Hippocampal formation (tissue), 2 donors: ENCODE measurements around the gene C17orf75.
"Not testable (repeated sequence)": the region's sequence is repeated elsewhere in the genome, so short reads cannot be mapped to it uniquely, and the experiment has no call there.

Experiments used
- DNase-seq, 2 donors: peaks; one replicate each; lab custom pipeline; 2025; lab: John Stamatoyannopoulos, UW

Gene C17orf75

GRCh38 chr17:32345951-32346600 lies 4.1 kb upstream of the C17orf75 start:
- no peak for DNase-seq

- DNase-seq: no peak
Measured at GRCh38 chr17:32342603-32343325, 791 bp upstream of the C17orf75 start.

GRCh38 chr17:32341141-32341856 lies 674 bp downstream of the C17orf75 start:
- DNase-seq: peak in 1 of 2 donors; percentile 37

DNA sequence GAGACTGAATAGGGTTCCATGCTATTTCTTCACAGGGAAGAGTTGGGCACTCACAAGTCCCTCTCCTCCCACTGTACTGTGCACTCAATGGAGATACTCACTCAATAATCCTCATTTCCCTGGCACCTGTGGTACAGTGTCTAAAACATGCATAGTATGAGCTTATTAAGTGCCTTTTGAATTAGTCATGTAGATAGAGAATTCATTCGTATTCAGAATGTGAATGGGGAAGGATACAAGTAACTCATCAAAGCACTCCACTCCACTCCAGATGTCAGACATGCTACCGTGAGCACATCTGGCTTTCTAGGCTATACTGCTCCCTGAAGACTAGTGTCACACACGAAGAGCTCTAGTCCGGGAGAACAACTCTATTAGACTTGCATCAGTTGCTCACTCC lies 6.3 kb downstream of the C17orf75 start:
- DNase-seq: no peak

DNA sequence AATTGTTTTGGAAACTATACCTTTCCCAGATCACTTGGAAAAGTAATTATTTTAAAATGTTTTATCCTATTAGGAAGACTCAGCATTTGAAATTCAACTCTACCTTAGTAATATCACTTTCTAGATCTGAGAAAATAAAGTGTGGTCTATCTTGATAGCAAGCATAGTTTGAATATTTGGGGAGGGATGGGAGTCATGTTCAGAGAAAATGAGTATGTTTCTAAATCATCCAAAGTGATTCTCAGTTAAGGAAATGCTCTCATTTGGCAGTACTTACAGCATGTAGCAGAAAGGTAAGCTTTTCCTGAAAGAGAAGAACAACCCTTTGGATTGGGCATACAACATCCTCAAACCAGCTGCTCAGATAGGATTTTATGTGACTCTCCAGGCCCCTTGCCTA lies 6.9 kb downstream of the C17orf75 start:
- no peak for DNase-seq

DNA sequence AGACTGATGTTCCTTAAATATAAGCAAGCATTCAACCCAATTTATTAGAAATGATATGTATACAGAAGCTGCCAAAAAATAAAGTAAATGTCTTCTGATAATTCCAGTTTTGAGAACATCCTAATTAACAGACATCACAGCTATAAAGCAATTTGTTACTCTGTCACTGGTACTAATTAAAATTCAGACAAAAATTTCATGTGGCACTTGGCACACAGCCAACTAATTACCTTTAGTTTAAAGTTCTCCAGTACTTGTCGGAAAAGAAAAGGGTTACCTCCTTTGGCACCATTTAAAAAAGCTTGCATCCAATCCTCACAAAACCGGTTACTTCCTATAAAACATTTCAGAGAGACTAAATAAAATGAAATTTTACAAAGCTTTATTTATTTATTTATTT lies 8.8 kb downstream of the C17orf75 start:
- DNase-seq: no peak

- DNase-seq: no peak
Measured at GRCh38 chr17:32331243-32332040, 10.5 kb downstream of the C17orf75 start.

GRCh38 chr17:32330147-32330546 lies 11.8 kb downstream of the C17orf75 start:
- no peak for DNase-seq

GRCh38 chr17:32327911-32328310 lies 14.1 kb downstream of the C17orf75 start:
- DNase-seq: no peak

- peak in 1 of 2 donors; percentile 69 for DNase-seq
Measured at GRCh38 chr17:32323811-32324491, 18.0 kb downstream of the C17orf75 start.

- no peak for DNase-seq
Measured at GRCh38 chr17:32323046-32323445, 18.9 kb downstream of the C17orf75 start.

DNA sequence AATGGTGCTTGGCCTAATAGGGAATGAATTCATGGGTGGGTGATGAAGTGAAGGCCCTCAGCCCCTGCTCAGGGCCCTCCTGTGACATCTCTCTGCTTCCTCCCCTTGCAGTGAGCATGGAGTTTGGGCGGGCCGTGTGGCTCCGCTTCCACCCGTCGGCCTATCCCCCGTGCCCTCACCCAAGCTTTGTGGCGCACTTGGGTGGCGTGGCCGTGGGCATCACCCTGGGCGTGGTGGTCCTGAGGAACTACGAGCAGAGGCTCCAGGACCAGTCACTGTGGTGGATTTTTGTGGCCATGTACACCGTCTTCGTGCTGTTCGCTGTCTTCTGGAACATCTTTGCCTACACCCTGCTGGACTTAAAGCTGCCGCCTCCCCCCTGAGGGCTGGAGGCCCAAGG lies 21.1 kb downstream of the C17orf75 start:
- DNase-seq: no peak

DNA sequence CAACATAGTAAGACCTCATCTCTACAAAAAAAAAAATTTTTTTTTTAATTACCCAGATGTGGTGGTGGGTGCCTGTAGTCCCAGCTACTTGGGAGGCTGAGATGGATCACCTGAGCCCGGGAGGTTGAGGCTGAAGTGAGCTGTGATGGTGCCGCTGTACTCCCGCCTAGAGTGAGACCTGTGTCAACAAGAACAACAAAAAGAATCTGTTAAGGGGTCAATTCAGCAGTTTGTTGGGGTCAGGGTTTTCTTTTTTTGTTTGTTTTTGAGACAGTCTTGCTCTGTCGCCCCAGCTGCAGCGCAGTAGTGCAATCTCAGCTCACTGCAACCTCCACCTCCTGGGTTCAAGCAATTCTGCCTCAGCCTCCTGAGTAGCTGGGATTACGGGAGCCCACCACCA lies 21.9 kb downstream of the C17orf75 start:
- DNase-seq: not testable (repeated sequence)

GRCh38 chr17:32319548-32319905 lies 22.4 kb downstream of the C17orf75 start:
- peak; percentile 34 to 37 for DNase-seq

DNA sequence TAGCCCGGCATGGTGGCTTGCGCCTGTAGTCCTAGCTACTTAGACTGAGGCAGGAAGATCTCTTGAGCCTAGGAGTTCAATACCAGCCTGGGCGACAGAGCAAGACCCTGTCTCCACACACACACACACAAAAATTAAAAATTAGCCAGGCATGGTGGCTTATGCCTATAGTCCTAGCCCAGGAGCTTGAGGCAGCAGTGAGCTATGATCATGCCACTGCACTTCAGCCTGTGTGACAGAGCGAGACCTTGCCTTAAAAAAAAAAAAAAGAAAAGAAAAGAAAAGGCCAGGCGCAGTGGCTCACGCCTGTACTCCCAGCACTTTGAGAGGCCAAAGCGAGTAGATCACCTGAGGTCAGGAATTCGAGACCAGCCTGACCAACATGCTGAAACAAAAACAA lies 23.9 kb downstream of the C17orf75 start:
- no peak for DNase-seq

DNA sequence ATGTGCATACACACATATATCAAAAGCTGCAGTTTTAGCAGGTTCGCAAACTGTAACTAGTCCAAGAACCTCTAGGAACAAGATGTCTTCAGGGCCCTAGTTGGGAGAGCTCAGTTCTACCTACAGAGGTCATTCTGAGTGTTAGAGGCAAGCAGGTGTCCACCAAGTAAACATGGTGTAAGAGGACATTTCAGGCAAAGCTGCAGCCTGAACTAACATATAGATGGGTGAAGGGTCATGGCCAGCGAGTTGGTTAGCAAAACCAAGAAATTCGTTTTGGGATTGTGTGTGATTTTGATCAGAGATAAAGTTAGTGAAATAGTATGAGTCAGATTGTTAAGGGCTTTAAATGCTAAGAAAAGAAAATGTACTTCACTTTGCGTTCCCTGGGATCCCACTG lies 24.6 kb downstream of the C17orf75 start:
- no peak for DNase-seq

DNA sequence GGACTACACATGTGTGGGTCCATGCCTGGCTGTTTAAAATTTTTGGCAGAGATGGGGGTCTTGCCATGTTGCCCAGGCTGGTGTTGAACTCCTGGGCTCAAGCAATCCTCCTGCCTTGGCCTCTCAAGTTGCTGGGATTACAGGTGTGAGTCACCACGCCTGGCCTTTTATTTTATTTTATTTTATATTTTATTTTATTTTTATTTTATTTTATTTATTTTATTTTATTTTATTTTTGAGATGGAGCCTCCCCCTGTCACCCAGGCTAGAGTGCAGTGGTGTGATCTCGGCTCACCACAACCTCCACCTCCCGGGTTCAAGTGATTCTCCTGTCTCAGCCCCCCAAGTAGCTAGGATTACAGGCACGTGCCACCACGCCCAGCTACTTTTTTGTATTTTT lies 25.3 kb downstream of the C17orf75 start:
- not testable (repeated sequence) for DNase-seq

DNA sequence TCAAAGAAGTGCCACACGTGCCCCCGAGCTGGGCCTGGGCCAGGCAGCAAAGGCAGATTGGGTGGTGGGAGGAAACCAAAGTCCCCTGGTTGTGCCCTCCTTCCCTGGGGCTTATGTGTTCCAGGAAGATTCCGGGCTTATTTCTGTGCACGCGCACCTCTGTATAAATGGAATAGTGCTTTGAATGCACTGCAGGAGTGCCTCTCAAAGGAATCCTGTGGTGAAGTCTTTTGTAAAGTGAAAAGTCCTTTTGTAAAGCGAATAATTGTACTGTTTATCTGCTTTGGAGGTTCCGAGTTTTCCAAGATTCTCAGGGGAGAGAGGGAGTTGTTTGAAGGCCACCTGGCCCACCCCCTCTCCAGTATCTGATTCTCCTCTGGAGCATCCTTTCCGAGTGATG lies 26.8 kb downstream of the C17orf75 start:
- DNase-seq: no peak

GRCh38 chr17:32314636-32315035 lies 27.3 kb downstream of the C17orf75 start:
- no peak for DNase-seq

DNA sequence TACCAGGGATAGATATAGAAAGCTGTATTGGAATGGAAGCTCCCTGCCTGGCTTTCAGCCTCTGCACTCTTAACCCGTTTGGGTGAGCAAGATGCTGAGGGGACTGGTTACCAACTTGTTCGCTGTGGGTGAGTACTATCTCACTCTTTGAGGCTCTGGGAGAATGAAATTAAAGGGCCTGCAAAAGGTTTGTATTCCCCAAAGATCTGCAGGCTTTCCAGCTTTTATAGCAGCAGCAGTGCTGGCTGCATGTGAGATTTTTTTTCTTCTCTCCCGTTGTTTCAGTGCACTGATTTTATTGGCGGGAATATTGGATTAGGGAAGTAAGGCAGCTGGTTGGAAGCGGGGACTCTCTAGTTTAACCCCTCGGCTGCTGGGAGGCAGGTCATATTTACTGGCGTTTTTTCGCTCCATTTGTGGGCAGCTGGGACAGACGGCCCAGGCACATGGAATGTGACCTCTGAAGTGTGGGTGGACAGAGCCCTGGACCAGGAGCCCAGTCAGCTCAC lies 30.9 kb downstream of the C17orf75 start:
- peak in 1 of 2 donors; percentile 27 for DNase-seq

- DNase-seq: no peak
Measured at GRCh38 chr17:32307658-32308057, 34.3 kb downstream of the C17orf75 start.
